ENCODE results near the gene PFDN1. TPM values are rescaled to one million over a fixed set of nuclear protein-coding genes. Genes with fewer than 3 reads are reported as not detected.

Gene PFDN1
- total and polyA plus RNA-seq, 9 of the 15 experiments (the other 6 are each of a cell fraction or from before 2014, with no cell fraction given), result 45.5 to 215 (median 78.0) TPM

GRCh38 chr5:140302786-140303639, at the start of gene PFDN1 (continued):
- TF ChIP-seq UBTF (IDR thresholded peaks at IDR 0.05; ENCODE audit: borderline replicate concordance in 1 of 2, low read depth in 2 of 2, low read length in 2 of 2) (no peak), HLTF (IDR thresholded peaks at IDR 0.05) (no peak), CBX3 (IDR thresholded peaks at IDR 0.05; ENCODE audit: borderline replicate concordance in 1 of 2, low read length in 2 of 2) (no peak), MNT (conservative IDR thresholded peaks at IDR 0.05) (peak in 1 of 2 experiments; percentile 50; a peak in 1 of 4 replicates), ZNF449 (CRISPR knock-in tag; IDR thresholded peaks at IDR 0.05) (no peak), SMARCC2 (IDR thresholded peaks at IDR 0.05; ENCODE audit: low read depth) (no peak), MYC (IDR thresholded peaks at IDR 0.05; ENCODE audit: low read depth, low read length) (peak; percentile 76), MYC (CRISPR knock-in tag; IDR thresholded peaks at IDR 0.05; ENCODE audit: borderline replicate concordance, low read depth) (no peak), MXD1 (CRISPR knock-in tag; IDR thresholded peaks at IDR 0.05; ENCODE audit: borderline replicate concordance, poor library complexity, severe bottlenecking) (no peak), ZSCAN32 (CRISPR knock-in tag; IDR thresholded peaks at IDR 0.05) (no peak), MEF2A (IDR thresholded peaks at IDR 0.05; ENCODE audit: control insufficient read depth, low read depth, low read length) (no peak), RBM25 (IDR thresholded peaks at IDR 0.05; ENCODE audit: low read depth, low read length, severe bottlenecking) (no peak), ATF4 (CRISPR knock-in tag; IDR thresholded peaks at IDR 0.05) (no peak), BRF1 (IDR thresholded peaks at IDR 0.05; ENCODE audit: borderline replicate concordance, extremely low read depth, insufficient read length) (no peak), YBX1 (IDR thresholded peaks at IDR 0.05) (no peak), MXI1 (IDR thresholded peaks at IDR 0.05; ENCODE audit: low read depth, low read length) (no peak), DDX20 (tag; IDR thresholded peaks at IDR 0.05; ENCODE audit: low read depth) (no peak), RNF2 (IDR thresholded peaks at IDR 0.05) (no peak)

All from K562 (cell line).